Ovary (tissue), 3 donors: ENCODE results near the gene TTLL9.
"Not testable (repeated sequence)": the region's sequence is repeated elsewhere in the genome, so short reads cannot be mapped to it uniquely, and the experiment has no call there.

Source experiments
- EP300 ChIP-seq: sonication (generic); formaldehyde crosslinking; IDR thresholded peaks from one replicate; pipeline ENCODE4 v1.6.1; 2017; ENCODE audit warnings: antibody characterized with exemption
- POLR2A ChIP-seq: fragments of 450-650 bp; IDR thresholded peaks from one replicate; pipeline ENCODE4 v1.6.1; 2017; ENCODE audit warnings: antibody characterized with exemption, mild to moderate bottlenecking, moderate library complexity
- TF ChIP-seq, protein P1 (sequence below), 3 donors: fragments of 450-650 bp in 2 of 3; fragments of 200-600 bp in 1 of 3; IDR thresholded peaks; one replicate each; pipeline versions ENCODE4 v1.5.1 to v1.8.0; 2016 to 2022; ENCODE audit warnings: antibody characterized with exemption in 3 of 3, mild to moderate bottlenecking in 1 of 3
- donor health status: DM: no; HTN: no; CAD: no.

GRCh38 chr20:31929631-31930030, 59.2 kb downstream of the TTLL9 start:
- TF ChIP-seq, protein P1, sequence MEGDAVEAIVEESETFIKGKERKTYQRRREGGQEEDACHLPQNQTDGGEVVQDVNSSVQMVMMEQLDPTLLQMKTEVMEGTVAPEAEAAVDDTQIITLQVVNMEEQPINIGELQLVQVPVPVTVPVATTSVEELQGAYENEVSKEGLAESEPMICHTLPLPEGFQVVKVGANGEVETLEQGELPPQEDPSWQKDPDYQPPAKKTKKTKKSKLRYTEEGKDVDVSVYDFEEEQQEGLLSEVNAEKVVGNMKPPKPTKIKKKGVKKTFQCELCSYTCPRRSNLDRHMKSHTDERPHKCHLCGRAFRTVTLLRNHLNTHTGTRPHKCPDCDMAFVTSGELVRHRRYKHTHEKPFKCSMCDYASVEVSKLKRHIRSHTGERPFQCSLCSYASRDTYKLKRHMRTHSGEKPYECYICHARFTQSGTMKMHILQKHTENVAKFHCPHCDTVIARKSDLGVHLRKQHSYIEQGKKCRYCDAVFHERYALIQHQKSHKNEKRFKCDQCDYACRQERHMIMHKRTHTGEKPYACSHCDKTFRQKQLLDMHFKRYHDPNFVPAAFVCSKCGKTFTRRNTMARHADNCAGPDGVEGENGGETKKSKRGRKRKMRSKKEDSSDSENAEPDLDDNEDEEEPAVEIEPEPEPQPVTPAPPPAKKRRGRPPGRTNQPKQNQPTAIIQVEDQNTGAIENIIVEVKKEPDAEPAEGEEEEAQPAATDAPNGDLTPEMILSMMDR (IDR thresholded peaks at IDR 0.05): not testable (repeated sequence)
- TF ChIP-seq POLR2A, EP300: not testable (repeated sequence)
